Stimulated activated CD8-positive, alpha-beta memory T cell treated with anti-CD3 and anti-CD28 coated beads, Interleukin-15, amount 100 ng/mL, for 4 hours (primary cell): ENCODE data around the gene KIF27.
"Not testable (repeated sequence)": the region's sequence is repeated elsewhere in the genome, so short reads cannot be mapped to it uniquely, and the experiment has no call there.

ENCODE experiments used
- DNase-seq, 2 donors: peaks; one replicate each; pipeline ENCODE4 v3.0.0-alpha.2; 2020; ENCODE audit warnings: low read depth in 2 of 2

Gene KIF27, protein sequence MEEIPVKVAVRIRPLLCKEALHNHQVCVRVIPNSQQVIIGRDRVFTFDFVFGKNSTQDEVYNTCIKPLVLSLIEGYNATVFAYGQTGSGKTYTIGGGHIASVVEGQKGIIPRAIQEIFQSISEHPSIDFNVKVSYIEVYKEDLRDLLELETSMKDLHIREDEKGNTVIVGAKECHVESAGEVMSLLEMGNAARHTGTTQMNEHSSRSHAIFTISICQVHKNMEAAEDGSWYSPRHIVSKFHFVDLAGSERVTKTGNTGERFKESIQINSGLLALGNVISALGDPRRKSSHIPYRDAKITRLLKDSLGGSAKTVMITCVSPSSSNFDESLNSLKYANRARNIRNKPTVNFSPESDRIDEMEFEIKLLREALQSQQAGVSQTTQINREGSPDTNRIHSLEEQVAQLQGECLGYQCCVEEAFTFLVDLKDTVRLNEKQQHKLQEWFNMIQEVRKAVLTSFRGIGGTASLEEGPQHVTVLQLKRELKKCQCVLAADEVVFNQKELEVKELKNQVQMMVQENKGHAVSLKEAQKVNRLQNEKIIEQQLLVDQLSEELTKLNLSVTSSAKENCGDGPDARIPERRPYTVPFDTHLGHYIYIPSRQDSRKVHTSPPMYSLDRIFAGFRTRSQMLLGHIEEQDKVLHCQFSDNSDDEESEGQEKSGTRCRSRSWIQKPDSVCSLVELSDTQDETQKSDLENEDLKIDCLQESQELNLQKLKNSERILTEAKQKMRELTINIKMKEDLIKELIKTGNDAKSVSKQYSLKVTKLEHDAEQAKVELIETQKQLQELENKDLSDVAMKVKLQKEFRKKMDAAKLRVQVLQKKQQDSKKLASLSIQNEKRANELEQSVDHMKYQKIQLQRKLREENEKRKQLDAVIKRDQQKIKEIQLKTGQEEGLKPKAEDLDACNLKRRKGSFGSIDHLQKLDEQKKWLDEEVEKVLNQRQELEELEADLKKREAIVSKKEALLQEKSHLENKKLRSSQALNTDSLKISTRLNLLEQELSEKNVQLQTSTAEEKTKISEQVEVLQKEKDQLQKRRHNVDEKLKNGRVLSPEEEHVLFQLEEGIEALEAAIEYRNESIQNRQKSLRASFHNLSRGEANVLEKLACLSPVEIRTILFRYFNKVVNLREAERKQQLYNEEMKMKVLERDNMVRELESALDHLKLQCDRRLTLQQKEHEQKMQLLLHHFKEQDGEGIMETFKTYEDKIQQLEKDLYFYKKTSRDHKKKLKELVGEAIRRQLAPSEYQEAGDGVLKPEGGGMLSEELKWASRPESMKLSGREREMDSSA (N-terminal part only)

GRCh38 chr9:83920927-83921707 is at the start of gene KIF27:
Gene KIF27 (minus strand): TSS chr9:83921432. CDS start chr9:83915591, 5,841 bp downstream.
- DNase-seq = peak; percentile 90 to 91

DNA sequence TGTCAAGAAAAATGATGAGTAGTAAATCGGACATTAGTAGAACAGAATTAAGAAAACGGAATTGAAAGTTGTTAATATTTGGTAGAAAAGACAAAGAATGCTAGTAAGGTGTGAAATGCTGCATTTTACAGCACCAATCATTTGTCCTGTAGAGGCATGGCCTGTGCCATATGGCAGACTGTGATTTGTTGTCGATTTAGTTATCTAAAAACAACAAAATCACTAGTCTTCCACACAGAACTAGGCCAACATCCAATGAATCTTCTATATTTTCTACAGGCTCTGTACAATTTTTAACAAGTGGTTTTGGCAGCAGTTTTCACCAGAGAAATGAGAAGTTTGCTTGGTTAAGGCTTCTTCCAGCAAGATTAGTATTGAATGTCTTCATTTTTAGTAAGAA is 48.4 kb upstream of the KIF27 start:
- DNase-seq = no peak

- no peak for DNase-seq
Observed at GRCh38 chr9:83967073-83967472, 45.8 kb upstream of the KIF27 start.

DNA sequence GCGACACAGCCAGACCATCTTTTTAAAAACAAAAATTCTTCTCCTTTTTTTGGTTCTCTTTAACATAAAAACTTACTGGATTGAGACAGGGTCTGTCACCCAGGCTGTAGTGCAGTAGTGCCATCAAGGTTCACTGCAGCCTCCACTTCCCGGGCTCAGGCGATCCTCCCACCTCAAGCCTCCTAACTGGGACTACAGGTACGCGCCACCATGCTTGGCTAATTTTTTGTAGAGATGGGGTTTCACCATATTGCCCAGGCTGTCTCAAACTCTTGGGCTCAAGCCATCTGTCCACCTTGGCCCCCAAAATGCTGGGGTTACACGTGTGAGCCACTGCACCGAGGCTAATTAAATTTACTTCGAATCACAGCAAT is 45.0 kb upstream of the KIF27 start:
- DNase-seq = no peak

DNA sequence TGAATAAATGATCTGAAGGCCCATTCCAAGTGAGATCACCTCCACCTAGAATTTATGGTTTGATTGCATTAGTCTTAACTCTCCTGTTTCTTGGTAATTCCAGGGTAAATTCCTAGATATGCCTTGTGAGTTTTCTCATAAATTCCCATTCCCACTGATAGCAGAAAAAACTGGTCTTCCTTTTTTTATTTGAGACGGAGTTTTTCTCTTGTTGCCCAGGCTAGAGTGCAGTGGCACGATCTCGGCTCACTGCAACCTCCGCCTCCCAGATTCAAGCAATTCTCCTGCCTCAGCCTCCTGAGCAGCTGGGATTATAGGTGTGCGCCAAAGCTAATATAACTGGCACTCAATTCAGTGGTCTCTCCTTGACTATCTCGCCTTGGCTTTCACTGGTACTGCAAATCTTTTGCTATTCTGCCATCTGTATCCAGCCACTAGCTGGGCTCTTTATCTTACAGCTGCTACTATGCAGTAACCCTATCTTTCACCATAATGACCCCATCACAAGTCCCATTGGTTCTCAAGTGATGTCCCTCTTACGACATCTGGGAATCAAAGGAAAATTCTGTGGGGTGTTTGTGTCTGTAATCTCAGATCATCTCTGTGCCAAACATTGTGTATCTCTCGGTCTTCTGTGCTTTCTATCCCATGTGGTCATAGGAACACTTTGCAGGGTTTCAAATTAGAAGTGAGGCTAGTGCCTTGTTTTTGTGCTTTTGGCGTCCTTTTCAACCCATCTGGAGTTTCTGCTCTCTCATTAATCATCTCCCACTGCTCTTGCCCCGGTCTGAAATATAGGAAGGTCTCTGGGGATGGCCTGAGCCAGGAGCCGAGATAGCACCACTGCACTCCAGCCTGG is 44.3 kb upstream of the KIF27 start:
- DNase-seq = no peak

DNA sequence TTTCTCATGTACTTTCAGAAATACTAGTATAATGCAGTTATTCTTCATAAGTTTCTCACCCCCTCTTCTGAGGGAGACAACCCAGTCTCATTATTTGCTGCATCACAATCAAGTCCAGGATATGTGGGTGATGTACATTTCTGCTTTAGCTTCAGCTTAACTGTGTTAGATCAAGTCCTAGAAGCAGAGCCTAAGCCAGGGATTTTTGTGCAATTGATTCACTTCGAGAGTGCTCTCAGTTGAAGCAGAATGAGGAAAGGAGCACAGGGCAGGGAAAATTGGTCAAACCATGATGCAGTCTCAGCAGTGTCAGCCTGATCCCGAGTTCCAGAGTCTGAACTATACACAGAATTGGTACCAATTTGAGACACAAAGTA is 43.7 kb upstream of the KIF27 start:
- DNase-seq = no peak

GRCh38 chr9:83962165-83962564 is 40.9 kb upstream of the KIF27 start:
- no peak for DNase-seq

- no peak for DNase-seq
Observed at GRCh38 chr9:83960991-83961390, 39.8 kb upstream of the KIF27 start.

DNA sequence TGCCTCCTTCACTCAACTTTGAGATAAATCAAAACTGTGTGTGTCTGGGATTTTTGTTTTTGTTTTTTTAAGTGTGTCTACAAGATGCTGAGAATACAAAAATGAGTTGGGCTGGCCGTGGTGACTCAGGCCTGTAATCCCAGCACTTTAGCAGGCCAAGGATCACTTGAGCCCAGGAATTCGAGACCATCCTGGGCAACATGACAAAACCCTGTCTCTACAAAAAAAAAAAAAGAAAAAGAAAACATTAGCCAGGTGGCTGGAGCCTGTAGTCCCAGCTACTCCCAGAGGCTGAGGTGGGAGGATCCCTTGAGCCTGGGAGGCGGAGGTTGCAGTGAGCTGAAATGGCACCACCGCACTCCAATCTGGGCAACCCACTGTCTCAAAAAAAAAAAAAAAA is 37.8 kb upstream of the KIF27 start:
- DNase-seq = no peak

GRCh38 chr9:83957248-83957513 is 35.9 kb upstream of the KIF27 start:
- no peak for DNase-seq

- DNase-seq = peak in 1 of 2 donors; percentile 23
Observed at GRCh38 chr9:83956436-83957247, 35.4 kb upstream of the KIF27 start.

DNA sequence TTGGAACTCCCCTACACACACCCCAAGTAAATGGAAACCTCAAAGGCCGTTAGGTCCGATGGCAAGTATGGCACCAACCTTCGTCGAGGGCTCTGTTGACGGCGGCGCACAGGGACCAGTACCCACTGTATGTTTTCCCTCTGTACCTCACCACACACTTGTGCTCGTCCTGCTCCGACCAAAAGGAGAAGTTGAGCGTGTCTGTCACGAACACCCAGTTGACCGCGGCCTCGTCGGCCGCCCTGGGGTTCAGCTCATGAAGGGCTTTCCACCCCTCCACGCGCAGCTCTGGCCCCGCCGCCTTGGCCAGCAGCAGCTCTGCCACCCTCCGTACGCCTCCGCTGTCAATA is 34.8 kb upstream of the KIF27 start:
- peak in 1 of 2 donors; percentile 7 for DNase-seq

DNA sequence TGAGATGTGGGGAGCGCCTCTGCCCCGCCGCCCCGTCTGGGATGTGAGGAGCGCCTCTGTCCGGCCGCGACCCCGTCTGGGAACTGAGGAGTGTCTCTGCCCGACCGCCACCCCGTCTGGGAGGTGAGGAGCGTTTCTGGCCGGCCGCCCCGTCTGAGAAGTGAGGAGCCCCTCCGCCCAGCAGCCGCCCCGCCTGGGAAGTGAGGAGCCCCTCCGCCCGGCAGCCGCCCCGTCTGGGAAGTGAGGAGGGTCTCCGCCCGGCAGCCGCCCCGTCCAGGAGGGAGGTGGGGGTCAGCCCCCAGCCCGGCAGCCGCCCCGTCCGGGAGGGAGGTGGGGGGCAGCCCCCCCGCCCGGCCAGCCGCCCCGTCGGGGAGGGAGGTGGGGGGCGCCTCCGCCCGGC is 26.9 kb upstream of the KIF27 start:
- DNase-seq = not testable (repeated sequence)

DNA sequence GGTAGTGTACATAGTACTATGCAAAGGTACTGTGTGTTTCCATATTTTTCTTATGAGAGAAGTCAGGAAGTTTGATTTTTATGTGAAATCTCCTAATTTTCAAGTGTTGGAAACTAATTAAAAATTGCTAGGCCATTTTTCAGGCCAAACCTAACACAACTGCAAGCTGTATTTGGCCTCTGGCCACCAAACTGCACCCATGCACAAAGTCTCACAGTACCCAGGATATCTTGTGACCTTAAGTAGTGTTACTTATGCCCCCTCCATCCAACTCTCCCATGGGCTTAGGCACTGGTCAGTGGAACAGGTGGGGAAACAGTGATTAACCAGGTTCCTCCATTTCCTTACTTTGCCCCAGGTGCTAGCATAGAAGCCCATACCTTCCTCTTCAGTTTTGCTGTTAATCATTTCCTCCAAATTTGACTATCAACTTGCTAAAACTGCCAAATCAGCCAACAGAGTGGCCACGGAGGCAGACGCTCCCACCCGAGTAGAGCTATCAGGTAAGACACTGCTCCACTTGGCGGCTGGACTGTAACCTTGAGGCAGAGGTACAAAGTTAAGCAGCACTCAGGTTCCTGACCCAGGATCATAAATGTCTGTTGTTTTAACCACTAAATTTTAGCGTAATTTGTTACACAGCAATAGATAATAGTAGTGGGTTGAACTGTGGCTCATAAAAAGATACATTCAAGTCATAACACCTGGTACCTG is 19.5 kb upstream of the KIF27 start:
- no peak for DNase-seq

GRCh38 chr9:83937861-83938455 is 16.7 kb upstream of the KIF27 start:
- no peak for DNase-seq

GRCh38 chr9:83936523-83936922 is 15.3 kb upstream of the KIF27 start:
- DNase-seq = no peak

DNA sequence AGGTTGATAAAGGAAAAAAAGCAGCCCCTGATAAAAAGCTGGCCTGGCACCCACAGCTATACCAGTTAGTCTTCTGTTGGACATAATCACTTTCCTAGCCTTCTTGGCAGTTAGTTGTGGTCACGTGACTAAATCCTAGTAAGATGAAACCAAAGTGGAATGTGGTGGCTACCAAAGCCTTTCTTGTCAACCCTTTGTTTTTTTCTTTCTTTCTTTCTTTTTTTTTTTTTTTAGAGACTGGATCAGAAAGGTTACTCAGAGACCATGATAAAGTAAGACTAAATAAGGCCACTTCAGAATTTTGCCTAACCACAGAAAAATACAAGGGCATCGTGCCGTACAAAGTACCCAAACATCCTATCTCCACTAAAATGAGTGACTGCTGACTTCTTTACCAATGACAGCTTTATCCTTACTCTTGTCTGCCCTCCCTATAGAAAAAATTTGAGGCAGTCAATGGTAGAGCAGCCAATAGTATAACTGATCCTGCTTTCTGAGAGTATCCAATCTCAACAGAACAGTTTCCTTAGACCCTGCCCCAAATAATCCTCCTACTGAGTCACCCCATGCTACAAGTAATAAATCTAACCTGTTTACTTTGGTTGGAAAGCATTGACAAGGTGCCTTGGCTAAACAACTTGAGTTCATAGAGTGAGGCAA is 14.2 kb upstream of the KIF27 start:
- no peak for DNase-seq

DNA sequence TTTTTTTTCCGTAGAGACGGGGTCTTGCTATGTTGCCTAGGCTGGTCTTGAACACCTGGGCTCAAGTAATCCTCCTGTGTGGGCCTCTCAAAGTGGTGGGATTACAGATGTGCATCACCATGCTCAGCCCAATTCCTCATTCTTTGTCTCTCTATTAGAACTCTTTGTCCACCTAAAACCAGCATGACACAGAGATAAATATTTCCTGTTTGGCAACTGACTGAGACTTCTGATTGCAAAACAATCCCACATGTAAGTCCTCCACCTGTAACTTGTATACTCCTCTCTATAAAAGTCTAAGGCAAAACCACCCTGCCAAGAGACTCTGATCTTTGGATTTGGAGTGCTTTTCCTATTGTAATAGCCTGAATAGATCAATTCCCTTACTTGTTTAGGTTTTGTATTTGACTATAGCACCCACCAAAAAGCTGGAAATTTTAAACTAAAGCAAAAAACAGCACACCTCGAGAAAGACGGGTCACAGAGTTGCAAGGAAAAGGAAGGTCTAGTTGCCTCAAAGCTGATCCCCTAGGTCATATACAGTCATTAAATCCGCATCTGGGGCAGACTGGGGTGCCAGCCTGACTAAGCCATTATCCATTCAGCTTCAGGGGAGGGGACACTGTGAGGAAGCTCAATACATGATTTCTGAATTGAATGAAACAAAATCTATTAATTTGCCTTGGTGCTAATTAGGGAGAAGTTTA is 13.5 kb upstream of the KIF27 start:
- no peak for DNase-seq
